HS-5 (cell line): Measurements from ENCODE around the gene SMYD3.

Experiments
- DNase-seq: peaks from one replicate; pipeline ENCODE4 v3.0.0-alpha.2; 2012; ENCODE audit warnings: low read depth

The SMYD3 gene

DNA sequence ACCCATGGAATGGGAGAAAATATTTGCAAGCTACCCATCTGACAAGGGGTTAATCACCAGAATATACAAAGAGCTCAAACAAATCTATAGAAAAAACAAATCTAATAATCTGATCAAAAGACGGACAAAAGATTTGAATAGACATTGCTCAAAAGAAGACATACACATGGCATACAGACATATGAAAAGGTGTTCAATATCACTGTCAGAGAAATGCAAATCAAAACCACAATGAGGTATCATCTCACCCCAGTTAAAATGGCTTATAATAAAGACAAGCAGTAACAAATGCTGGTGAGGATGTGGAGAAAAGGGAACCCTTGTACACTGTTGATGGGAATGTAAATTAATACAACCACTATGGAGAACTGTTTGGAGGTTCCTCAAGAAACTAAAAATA is 600.9 kb downstream of the SMYD3 start:
- no peak for DNase-seq

DNA sequence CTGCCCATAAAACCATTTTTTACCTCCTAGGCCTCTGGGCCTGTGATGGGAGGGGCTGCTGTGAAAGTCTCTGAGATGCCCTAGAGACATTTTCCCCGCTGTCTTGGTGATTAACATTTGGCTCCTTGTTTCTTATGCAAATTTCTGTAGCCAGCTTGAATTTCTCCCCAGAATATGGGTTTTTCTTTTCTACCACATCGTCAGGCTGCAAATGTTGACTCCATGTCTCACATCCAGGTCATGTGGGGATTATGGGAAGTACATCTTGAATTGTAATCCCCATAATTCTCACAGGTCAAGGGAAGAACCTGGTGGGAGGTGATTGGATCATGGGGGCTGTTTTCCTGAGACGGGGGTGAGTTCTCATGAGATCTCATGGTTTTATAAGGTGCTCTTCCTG is 603.2 kb downstream of the SMYD3 start:
- no peak for DNase-seq

GRCh38 chr1:245901565-245901964 is 605.5 kb downstream of the SMYD3 start:
- DNase-seq: no peak

- DNase-seq: no peak
These were observed 606.0 kb downstream of the SMYD3 start for GRCh38 chr1:245901037-245901436.

GRCh38 chr1:245898581-245898980 is 608.5 kb downstream of the SMYD3 start:
- DNase-seq: no peak

- DNase-seq: no peak
These were observed 610.8 kb downstream of the SMYD3 start for GRCh38 chr1:245896258-245896657.

GRCh38 chr1:245895455-245895959 is 611.6 kb downstream of the SMYD3 start:
- no peak for DNase-seq

GRCh38 chr1:245894843-245895242 is 612.2 kb downstream of the SMYD3 start:
- DNase-seq: no peak

- no peak for DNase-seq
These were observed 614.1 kb downstream of the SMYD3 start for GRCh38 chr1:245893025-245893424.

- no peak for DNase-seq
These were observed 618.3 kb downstream of the SMYD3 start for GRCh38 chr1:245888809-245889208.

- DNase-seq: no peak
These were observed 619.2 kb downstream of the SMYD3 start for GRCh38 chr1:245887829-245888228.

DNA sequence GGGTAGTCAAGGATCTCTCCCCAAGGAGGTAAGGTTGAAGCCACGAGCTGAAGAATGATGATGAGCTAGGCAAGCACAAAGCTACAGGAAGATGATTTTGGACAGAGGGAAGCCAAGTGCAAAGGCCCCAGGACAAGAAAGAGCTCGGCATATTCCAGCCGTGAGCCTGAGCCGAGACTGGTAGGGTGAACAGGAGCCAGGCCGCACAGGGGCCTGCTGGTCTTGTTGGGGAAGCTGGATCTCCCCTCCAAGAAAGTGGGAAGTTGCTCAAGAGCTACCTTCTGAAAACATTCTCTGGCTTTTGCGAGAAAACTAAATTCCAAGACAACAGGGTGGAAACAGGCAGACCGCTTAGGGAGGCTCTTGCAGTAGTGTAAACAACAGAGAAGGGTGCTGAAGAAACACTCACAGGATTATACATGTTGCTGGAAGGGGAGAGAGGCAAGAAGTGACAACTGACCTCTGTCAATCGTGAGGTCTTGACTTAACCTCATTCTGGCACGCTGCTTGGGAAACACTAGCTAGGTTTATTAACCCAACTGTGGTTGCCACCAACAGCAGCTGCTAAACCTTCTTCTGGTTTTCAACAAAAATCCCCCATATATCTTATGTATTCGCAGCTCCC is 625.2 kb downstream of the SMYD3 start:
- DNase-seq: no peak

DNA sequence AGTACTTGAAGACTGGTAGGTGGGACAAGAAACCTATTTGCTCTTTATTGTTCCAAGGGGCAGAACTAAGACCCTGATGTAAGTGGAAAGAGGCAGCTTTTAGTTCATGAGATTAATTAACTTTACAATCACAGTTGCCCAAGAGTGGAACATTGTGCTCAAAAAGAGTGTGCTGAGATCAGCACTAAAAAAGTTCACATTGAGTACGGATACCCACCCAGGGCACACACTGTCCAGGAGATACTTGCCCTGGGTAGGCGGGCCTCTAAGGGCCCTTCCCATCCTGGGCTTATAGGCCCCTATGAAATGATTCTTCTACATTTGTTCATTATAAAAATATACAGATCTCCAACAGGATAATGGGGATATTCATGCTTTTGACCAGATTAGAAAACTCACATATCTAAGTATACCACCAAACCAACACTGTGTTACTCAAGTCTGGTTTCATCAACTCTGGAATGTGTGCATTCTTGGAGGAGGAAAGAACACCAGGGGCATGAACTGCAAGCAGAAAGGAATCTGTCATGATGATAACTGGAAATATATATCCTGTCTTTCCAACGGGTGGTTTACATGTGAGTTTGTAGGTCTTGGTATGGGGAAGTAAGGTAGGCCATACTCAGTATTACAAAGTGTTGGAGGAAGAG is 626.2 kb downstream of the SMYD3 start:
- peak; percentile 68 for DNase-seq

GRCh38 chr1:245879091-245879490 is 628.0 kb downstream of the SMYD3 start:
- no peak for DNase-seq

- no peak for DNase-seq
These were observed 628.5 kb downstream of the SMYD3 start for GRCh38 chr1:245878585-245878984.

GRCh38 chr1:245877976-245878375 is 629.1 kb downstream of the SMYD3 start:
- DNase-seq: no peak

GRCh38 chr1:245876586-245876985 is 630.5 kb downstream of the SMYD3 start:
- no peak for DNase-seq

DNA sequence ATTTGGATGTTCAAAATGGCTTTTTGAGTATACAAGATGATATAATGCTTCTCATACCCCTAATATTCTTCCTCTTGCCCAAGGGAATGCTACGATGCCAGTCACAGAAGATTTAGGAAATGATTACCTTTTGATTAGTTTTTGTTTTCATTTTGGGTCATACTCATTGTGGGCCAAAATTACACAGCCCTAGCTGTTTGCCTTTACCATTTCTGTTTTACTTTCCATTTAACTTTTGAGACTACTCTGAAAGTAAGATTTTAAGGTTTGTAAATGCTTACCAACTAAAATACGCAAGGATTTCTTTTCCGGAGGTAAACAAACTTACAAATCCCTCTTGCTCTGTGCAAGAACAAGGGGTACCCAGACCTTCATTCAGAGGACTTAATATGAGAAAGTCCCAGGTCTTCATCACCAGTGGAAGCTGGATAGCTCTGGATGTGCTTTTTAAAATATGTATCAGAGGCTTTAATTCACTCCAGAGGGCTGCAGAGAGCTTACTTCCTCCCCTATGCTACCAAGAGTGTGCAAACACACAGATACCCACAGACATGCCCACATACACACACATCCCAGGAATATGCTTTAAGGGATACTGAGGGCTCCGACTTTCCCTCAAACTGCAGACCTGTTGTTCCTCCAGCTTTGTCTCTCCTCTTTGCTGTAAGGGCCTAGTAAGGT is 631.4 kb downstream of the SMYD3 start:
- DNase-seq: no peak

DNA sequence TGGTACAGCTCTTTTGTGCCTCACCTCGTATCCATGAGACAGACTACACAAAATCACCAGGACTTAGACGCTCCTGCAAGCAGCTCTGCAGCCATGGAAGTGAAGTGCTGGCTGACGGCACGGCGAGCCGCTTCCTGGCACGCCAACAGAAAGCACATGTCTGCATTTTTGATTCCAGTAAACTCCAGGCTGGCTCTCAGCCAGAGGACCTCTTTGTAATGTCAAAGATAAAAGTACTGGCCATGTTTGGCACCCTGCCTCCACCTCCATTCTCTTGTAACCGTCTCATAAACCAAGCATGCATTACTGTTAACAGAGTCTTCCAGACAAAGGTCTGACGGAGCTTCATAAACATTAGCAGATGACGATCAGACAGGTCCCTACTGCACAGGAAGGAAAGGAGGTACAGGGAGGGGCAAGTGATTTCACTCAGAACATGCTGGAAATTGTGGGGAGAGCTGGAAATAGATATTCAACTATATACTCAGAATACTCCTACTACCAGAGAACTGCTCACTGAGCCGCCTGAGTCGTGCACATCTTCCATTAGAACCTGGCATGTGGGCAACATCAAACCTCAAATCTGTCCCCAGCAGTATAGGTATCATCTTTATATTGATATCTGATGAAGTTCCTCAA is 632.0 kb downstream of the SMYD3 start:
- peak; percentile 84 for DNase-seq

DNA sequence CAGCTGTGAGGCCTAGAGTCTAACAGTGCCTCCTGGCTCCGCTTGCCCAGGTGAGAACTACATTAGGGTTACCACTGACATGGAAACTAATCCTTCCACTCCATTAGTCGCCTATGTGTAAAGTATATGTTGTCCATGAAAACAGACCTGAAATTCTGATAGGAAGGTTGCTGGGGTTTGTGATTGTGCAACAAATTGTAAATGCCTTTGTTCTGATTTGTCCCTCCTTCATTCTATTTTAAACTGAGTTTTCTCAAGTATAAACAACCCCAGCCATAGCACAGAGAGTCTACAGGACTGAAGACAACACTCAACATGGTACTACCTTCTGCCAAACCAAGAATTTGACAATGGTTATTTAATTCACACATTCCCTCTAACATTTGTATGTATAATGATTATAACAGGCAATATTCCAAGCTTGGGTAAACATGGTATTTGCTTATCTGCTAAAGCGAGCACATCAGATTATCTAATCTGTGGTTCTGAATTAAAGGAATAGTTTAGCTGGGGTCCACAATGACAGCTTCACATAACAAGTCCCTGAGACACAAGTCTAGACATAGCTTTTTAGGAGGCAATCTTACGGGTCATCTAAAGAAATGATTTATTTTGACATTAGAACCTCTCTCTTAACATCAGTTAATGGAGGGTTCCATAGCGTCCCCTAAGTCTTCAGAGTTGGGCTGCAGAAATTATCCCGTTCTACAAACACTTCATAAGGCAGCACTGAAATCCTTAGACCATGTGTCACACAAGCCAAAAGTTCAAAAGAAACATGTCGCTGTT is 633.0 kb downstream of the SMYD3 start:
- DNase-seq: no peak

GRCh38 chr1:245873068-245873467 is 634.0 kb downstream of the SMYD3 start:
- no peak for DNase-seq

GRCh38 chr1:245872475-245872874 is 634.6 kb downstream of the SMYD3 start:
- DNase-seq: no peak
